HEK293 (cell line): ENCODE data around the gene ABL2.

Source experiments
- GLI4 ChIP-seq: fragments of 450-650 bp; formaldehyde crosslinking; IDR thresholded peaks from 2 replicates; pipeline ENCODE4 v1.5.1; 2016; ENCODE audit warnings: missing biosample characterization, missing genetic modification characterization
- GLIS2 ChIP-seq: fragments of 450-650 bp; formaldehyde crosslinking; IDR thresholded peaks from 2 replicates; pipeline ENCODE4 v1.5.1; 2016; ENCODE audit warnings: missing biosample characterization, missing genetic modification characterization
- HOXA7 ChIP-seq: sonication (generic); formaldehyde crosslinking; IDR thresholded peaks from 2 replicates; pipeline ENCODE4 v1.8.1; 2022; ENCODE audit warnings: missing genetic modification reagents, borderline replicate concordance
- KLF10 ChIP-seq: fragments of 450-650 bp; IDR thresholded peaks from 2 replicates; pipeline ENCODE4 v1.5.1; 2018; ENCODE audit warnings: missing biosample characterization, mild to moderate bottlenecking, missing genetic modification characterization
- KLF16 ChIP-seq: fragments of 450-650 bp; formaldehyde crosslinking; IDR thresholded peaks from 2 replicates; pipeline ENCODE4 v1.5.1; 2017; ENCODE audit warnings: missing biosample characterization, missing genetic modification characterization
- KLF9 ChIP-seq: fragments of 450-650 bp; formaldehyde crosslinking; IDR thresholded peaks from 2 replicates; pipeline ENCODE4 v1.5.1; 2016; ENCODE audit warnings: missing biosample characterization, missing genetic modification characterization, low read depth
- MZF1 ChIP-seq: fragments of 450-650 bp; formaldehyde crosslinking; IDR thresholded peaks from 2 replicates; pipeline ENCODE4 v1.5.1; 2017; ENCODE audit warnings: missing biosample characterization, missing genetic modification characterization, borderline replicate concordance
- REPIN1 ChIP-seq: fragments of 450-650 bp; formaldehyde crosslinking; IDR thresholded peaks from 2 replicates; pipeline ENCODE4 v1.5.1; 2017; ENCODE audit warnings: missing biosample characterization, missing genetic modification characterization, low read depth
- SP2 ChIP-seq: fragments of 450-650 bp; formaldehyde crosslinking; IDR thresholded peaks from 2 replicates; pipeline ENCODE4 v1.5.1; 2016; ENCODE audit warnings: missing biosample characterization, missing genetic modification characterization
- YY1 ChIP-seq: fragments of 450-650 bp; formaldehyde crosslinking; IDR thresholded peaks from 2 replicates; pipeline ENCODE4 v1.5.1; 2018; ENCODE audit warnings: missing biosample characterization, missing genetic modification characterization
- ZBTB17 ChIP-seq: fragments of 450-650 bp; formaldehyde crosslinking; IDR thresholded peaks from 2 replicates; pipeline ENCODE4 v1.5.1; 2016; ENCODE audit warnings: missing biosample characterization, missing genetic modification characterization
- ZBTB48 ChIP-seq: fragments of 450-650 bp; formaldehyde crosslinking; IDR thresholded peaks from 2 replicates; pipeline ENCODE4 v1.5.1; 2016; ENCODE audit warnings: missing biosample characterization, missing genetic modification characterization
- ZFHX2 ChIP-seq: fragments of 450-650 bp; formaldehyde crosslinking; conservative IDR thresholded peaks from 2 replicates; pipeline ENCODE4 v1.5.1; 2016; ENCODE audit warnings: missing biosample characterization, missing genetic modification characterization
- ZFP37 ChIP-seq: fragments of 450-650 bp; formaldehyde crosslinking; IDR thresholded peaks from 2 replicates; pipeline ENCODE4 v1.5.1; 2016; ENCODE audit warnings: missing biosample characterization, missing genetic modification characterization
- ZNF114 ChIP-seq: fragments of 450-650 bp; formaldehyde crosslinking; IDR thresholded peaks from 2 replicates; pipeline ENCODE4 v1.5.0; 2017; ENCODE audit warnings: missing biosample characterization, missing genetic modification characterization
- ZNF16 ChIP-seq: fragments of 450-650 bp; formaldehyde crosslinking; IDR thresholded peaks from 2 replicates; pipeline ENCODE4 v1.5.1; 2016; ENCODE audit warnings: low read depth, missing biosample characterization, missing genetic modification characterization
- ZNF169 ChIP-seq: fragments of 450-650 bp; formaldehyde crosslinking; IDR thresholded peaks from 2 replicates; pipeline ENCODE4 v1.5.1; 2016; ENCODE audit warnings: missing biosample characterization, missing genetic modification characterization
- ZNF223 ChIP-seq: fragments of 450-650 bp; formaldehyde crosslinking; IDR thresholded peaks from 2 replicates; pipeline ENCODE4 v1.5.1; 2016; ENCODE audit warnings: missing biosample characterization, missing genetic modification characterization
- ZNF248 ChIP-seq: fragments of 450-650 bp; formaldehyde crosslinking; IDR thresholded peaks from 2 replicates; pipeline ENCODE4 v1.5.1; 2017; ENCODE audit warnings: missing biosample characterization, missing genetic modification characterization
- ZNF335 ChIP-seq: fragments of 450-650 bp; formaldehyde crosslinking; conservative IDR thresholded peaks from 2 replicates; pipeline ENCODE4 v1.5.1; 2016; ENCODE audit warnings: missing biosample characterization, missing genetic modification characterization
- ZNF350 ChIP-seq: fragments of 450-650 bp; formaldehyde crosslinking; IDR thresholded peaks from 2 replicates; pipeline ENCODE4 v1.5.0; 2017; ENCODE audit warnings: missing biosample characterization, mild to moderate bottlenecking, missing genetic modification characterization
- ZNF423 ChIP-seq: fragments of 450-650 bp; formaldehyde crosslinking; IDR thresholded peaks from 2 replicates; pipeline ENCODE4 v1.5.1; 2016; ENCODE audit warnings: missing biosample characterization, missing genetic modification characterization
- ZNF473 ChIP-seq: fragments of 450-650 bp; formaldehyde crosslinking; IDR thresholded peaks from 2 replicates; pipeline ENCODE4 v1.5.1; 2017; ENCODE audit warnings: missing biosample characterization, missing genetic modification characterization
- ZNF530 ChIP-seq: fragments of 450-650 bp; formaldehyde crosslinking; IDR thresholded peaks from 2 replicates; pipeline ENCODE4 v1.5.1; 2016; ENCODE audit warnings: low read depth, missing biosample characterization, missing genetic modification characterization
- ZNF555 ChIP-seq: fragments of 450-650 bp; formaldehyde crosslinking; conservative IDR thresholded peaks from 2 replicates; pipeline ENCODE4 v1.5.1; 2017; ENCODE audit warnings: missing biosample characterization, mild to moderate bottlenecking, missing genetic modification characterization, inconsistent platforms
- ZNF596 ChIP-seq: fragments of 450-650 bp; IDR thresholded peaks from 2 replicates; pipeline ENCODE4 v1.5.0; 2018; ENCODE audit warnings: missing biosample characterization, mild to moderate bottlenecking, missing genetic modification characterization, moderate library complexity
- ZNF626 ChIP-seq: fragments of 450-650 bp; sonication (Bioruptor Pico); formaldehyde crosslinking; IDR thresholded peaks from 2 replicates; pipeline ENCODE4 v1.5.1; 2018; ENCODE audit warnings: missing biosample characterization, missing genetic modification characterization, inconsistent platforms
- ZNF830 ChIP-seq: fragments of 450-650 bp; IDR thresholded peaks from 2 replicates; pipeline ENCODE4 v1.5.0; 2018; ENCODE audit warnings: missing biosample characterization, missing genetic modification characterization, low read depth, mild to moderate bottlenecking, moderate library complexity
- ZSCAN16 ChIP-seq: fragments of 450-650 bp; formaldehyde crosslinking; IDR thresholded peaks from 2 replicates; pipeline ENCODE4 v1.5.1; 2016; ENCODE audit warnings: missing biosample characterization, missing genetic modification characterization
- TF ChIP-seq, protein P1 (sequence below): fragments of 450-650 bp; formaldehyde crosslinking; IDR thresholded peaks from 2 replicates; pipeline ENCODE4 v1.5.1; 2017; ENCODE audit warnings: missing biosample characterization, missing genetic modification characterization
- TF ChIP-seq, protein P2 (sequence below): fragments of 450-650 bp; IDR thresholded peaks from 2 replicates; pipeline ENCODE4 v1.5.1; 2018; ENCODE audit warnings: missing biosample characterization, mild to moderate bottlenecking, missing genetic modification characterization
- TF ChIP-seq, protein P3 (sequence below): fragments of 450-650 bp; formaldehyde crosslinking; IDR thresholded peaks from 2 replicates; pipeline ENCODE4 v1.5.1; 2016; ENCODE audit warnings: missing biosample characterization, missing genetic modification characterization
- TF ChIP-seq, protein P4 (sequence below): fragments of 450-650 bp; formaldehyde crosslinking; IDR thresholded peaks from 2 replicates; pipeline ENCODE4 v1.5.1; 2016; ENCODE audit warnings: missing biosample characterization, missing genetic modification characterization, low read depth
- TF ChIP-seq, protein P5 (sequence below): fragments of 450-650 bp; formaldehyde crosslinking; IDR thresholded peaks from 2 replicates; pipeline ENCODE4 v1.5.1; 2016; ENCODE audit warnings: missing biosample characterization, missing genetic modification characterization

Gene ABL2

DNA sequence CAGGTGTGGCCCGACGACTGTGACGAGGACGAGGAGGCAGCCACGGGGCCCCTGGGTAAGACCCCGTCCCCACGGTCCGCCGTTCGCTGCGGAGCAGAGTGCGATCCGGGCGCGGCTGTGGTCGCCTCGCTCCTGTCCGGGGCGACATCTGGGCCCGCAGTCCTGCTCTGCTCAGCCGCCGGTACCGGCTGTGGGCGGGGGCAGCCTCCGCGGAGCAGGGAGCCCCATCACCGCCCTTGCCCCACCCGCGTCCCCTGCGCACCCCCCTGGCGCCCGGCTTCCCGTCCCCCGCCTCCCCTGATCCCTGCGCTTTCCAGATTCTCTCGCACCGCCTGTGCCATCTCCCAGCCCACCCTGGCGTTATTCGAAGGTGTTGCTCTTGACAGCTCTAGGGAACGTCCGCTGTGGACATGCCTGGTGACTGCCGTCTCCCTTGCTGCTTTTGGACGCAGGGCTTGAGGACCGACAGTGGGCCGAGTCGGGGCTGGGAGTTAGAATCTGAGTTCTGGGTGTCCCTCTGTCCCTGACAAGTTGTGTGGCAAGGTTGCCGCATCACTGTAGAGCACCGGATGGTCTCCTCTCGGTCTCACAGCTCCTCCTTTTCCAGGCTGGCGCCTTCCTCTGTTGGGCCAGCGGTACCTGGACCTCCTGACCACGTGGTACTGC lies 147.0 kb downstream of the ABL2 start (continued):
- TF ChIP-seq, protein P1, sequence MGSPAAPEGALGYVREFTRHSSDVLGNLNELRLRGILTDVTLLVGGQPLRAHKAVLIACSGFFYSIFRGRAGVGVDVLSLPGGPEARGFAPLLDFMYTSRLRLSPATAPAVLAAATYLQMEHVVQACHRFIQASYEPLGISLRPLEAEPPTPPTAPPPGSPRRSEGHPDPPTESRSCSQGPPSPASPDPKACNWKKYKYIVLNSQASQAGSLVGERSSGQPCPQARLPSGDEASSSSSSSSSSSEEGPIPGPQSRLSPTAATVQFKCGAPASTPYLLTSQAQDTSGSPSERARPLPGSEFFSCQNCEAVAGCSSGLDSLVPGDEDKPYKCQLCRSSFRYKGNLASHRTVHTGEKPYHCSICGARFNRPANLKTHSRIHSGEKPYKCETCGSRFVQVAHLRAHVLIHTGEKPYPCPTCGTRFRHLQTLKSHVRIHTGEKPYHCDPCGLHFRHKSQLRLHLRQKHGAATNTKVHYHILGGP (tag by site-specific recombination) = no peak
- TF ChIP-seq GLI4 (0 out of 2 replicates have a peak, but pooled peaks have one; percentile 14), KLF16 (tag by site-specific recombination) (0 out of 2 replicates have a peak, but pooled peaks have one; percentile 18), ZNF350 (tag by site-specific recombination) (no peak), SP2 (no peak), KLF9 (tag by site-specific recombination) (0 out of 2 replicates have a peak, but pooled peaks have one; percentile 2), ZNF114 (tag by site-specific recombination) (no peak), ZBTB17 (tag by site-specific recombination) (0 out of 2 replicates have a peak, but pooled peaks have one; percentile 71), GLIS2 (peak; percentile 71), ZNF16 (tag by site-specific recombination) (no peak), ZNF830 (tag by site-specific recombination) (no peak), ZNF335 (tag by site-specific recombination) (no peak; the same call in 1 of the 2 replicates), YY1 (no peak), ZNF626 (tag by site-specific recombination) (no peak), ZFP37 (tag by site-specific recombination) (no peak; the same call in 1 of the 2 replicates), ZNF423 (tag by site-specific recombination) (no peak), ZBTB48 (tag by site-specific recombination) (peak; percentile 97), MZF1 (tag by site-specific recombination) (no peak), HOXA7 (CRISPR knock-in tag) (no peak), REPIN1 (no peak), KLF10 (tag by site-specific recombination) (no peak), ZNF248 (tag by site-specific recombination) (no peak), ZNF473 (no peak), ZNF530 (tag by site-specific recombination) (no peak), ZNF169 (tag by site-specific recombination) (no peak), ZFHX2 (tag by site-specific recombination) (peak; percentile 67; the same call in 1 of the 2 replicates), ZNF596 (tag by site-specific recombination) (no peak), ZSCAN16 (tag by site-specific recombination) (0 out of 2 replicates have a peak, but pooled peaks have one; percentile 28), ZNF555 (tag by site-specific recombination) (no peak), ZNF223 (no peak)
- TF ChIP-seq, protein P2, sequence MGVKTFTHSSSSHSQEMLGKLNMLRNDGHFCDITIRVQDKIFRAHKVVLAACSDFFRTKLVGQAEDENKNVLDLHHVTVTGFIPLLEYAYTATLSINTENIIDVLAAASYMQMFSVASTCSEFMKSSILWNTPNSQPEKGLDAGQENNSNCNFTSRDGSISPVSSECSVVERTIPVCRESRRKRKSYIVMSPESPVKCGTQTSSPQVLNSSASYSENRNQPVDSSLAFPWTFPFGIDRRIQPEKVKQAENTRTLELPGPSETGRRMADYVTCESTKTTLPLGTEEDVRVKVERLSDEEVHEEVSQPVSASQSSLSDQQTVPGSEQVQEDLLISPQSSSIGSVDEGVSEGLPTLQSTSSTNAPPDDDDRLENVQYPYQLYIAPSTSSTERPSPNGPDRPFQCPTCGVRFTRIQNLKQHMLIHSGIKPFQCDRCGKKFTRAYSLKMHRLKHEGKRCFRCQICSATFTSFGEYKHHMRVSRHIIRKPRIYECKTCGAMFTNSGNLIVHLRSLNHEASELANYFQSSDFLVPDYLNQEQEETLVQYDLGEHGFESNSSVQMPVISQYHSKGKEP (tag by site-specific recombination) = no peak
- TF ChIP-seq, protein P3, sequence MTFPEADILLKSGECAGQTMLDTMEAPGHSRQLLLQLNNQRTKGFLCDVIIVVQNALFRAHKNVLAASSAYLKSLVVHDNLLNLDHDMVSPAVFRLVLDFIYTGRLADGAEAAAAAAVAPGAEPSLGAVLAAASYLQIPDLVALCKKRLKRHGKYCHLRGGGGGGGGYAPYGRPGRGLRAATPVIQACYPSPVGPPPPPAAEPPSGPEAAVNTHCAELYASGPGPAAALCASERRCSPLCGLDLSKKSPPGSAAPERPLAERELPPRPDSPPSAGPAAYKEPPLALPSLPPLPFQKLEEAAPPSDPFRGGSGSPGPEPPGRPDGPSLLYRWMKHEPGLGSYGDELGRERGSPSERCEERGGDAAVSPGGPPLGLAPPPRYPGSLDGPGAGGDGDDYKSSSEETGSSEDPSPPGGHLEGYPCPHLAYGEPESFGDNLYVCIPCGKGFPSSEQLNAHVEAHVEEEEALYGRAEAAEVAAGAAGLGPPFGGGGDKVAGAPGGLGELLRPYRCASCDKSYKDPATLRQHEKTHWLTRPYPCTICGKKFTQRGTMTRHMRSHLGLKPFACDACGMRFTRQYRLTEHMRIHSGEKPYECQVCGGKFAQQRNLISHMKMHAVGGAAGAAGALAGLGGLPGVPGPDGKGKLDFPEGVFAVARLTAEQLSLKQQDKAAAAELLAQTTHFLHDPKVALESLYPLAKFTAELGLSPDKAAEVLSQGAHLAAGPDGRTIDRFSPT (tag by site-specific recombination) = peak; percentile 8; the same call in 1 of the 2 replicates
- TF ChIP-seq, protein P4, sequence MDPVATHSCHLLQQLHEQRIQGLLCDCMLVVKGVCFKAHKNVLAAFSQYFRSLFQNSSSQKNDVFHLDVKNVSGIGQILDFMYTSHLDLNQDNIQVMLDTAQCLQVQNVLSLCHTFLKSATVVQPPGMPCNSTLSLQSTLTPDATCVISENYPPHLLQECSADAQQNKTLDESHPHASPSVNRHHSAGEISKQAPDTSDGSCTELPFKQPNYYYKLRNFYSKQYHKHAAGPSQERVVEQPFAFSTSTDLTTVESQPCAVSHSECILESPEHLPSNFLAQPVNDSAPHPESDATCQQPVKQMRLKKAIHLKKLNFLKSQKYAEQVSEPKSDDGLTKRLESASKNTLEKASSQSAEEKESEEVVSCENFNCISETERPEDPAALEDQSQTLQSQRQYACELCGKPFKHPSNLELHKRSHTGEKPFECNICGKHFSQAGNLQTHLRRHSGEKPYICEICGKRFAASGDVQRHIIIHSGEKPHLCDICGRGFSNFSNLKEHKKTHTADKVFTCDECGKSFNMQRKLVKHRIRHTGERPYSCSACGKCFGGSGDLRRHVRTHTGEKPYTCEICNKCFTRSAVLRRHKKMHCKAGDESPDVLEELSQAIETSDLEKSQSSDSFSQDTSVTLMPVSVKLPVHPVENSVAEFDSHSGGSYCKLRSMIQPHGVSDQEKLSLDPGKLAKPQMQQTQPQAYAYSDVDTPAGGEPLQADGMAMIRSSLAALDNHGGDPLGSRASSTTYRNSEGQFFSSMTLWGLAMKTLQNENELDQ (tag by site-specific recombination) = no peak
- TF ChIP-seq, protein P5, sequence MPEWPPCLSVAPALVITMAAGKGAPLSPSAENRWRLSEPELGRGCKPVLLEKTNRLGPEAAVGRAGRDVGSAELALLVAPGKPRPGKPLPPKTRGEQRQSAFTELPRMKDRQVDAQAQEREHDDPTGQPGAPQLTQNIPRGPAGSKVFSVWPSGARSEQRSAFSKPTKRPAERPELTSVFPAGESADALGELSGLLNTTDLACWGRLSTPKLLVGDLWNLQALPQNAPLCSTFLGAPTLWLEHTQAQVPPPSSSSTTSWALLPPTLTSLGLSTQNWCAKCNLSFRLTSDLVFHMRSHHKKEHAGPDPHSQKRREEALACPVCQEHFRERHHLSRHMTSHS = no peak
